Sigmoid colon (tissue), 7 donors: Measurements from ENCODE around the gene ZNF280C. TPM values are rescaled to one million over a fixed set of nuclear protein-coding genes. Genes with fewer than 3 reads are reported as not detected.

Source experiments
- DNase-seq: peaks from one replicate; pipeline ENCODE4 v3.0.0-alpha.2; 2019
- H3K27ac ChIP-seq, 4 donors: fragments of 200-600 bp; sonication (generic); one replicate each; pipeline ENCODE4 v1.5.1; 2016 to 2019; ENCODE audit warnings: mild to moderate bottlenecking in 1 of 4
- H3K27me3 ChIP-seq, 3 donors: fragments of 200-600 bp; sonication (generic); one replicate each; pipeline ENCODE4 v1.5.1; 2019; ENCODE audit warnings: mild to moderate bottlenecking in 1 of 3
- H3K36me3 ChIP-seq, 4 donors: fragments of 200-600 bp; sonication (generic); one replicate each; pipeline ENCODE4 v1.5.1; 2016 to 2019
- H3K4me1 ChIP-seq, 4 donors: fragments of 200-600 bp; sonication (generic); one replicate each; pipeline ENCODE4 v1.5.1; 2017 to 2019
- H3K4me3 ChIP-seq, 4 donors: fragments of 200-600 bp; sonication (generic); one replicate each; pipeline ENCODE4 v1.5.1; 2017 to 2019; ENCODE audit warnings: mild to moderate bottlenecking in 2 of 4, moderate library complexity in 1 of 4
- H3K9me3 ChIP-seq, 4 donors: fragments of 200-600 bp in 3 of 4; sonication (generic) in 3 of 4; one replicate each; pipeline versions ENCODE4 v1.5.1 to v1.6.1; 2013 to 2019
- EP300 ChIP-seq, 4 donors: sonication (generic); formaldehyde crosslinking; IDR thresholded peaks; one replicate each; pipeline ENCODE4 v1.6.1; 2017; ENCODE audit warnings: antibody characterized with exemption in 4 of 4
- POLR2A ChIP-seq, 2 donors: fragments of 450-650 bp; IDR thresholded peaks; one replicate each; pipeline ENCODE4 v1.6.1; 2016; ENCODE audit warnings: antibody characterized with exemption in 2 of 2, mild to moderate bottlenecking in 2 of 2, moderate library complexity in 2 of 2
- POLR2AphosphoS5 ChIP-seq, 4 donors: sonication (generic); formaldehyde crosslinking; IDR thresholded peaks; one replicate each; pipeline ENCODE4 v1.6.1; 2017; ENCODE audit warnings: antibody characterized with exemption in 4 of 4
- WGBS, 2 donors: extraction: QIAGEN DNeasy Blood & Tissue Kit; methylation state at CpG; one replicate each; pipeline ENCODE4 v1.1.7; 2013; 5-methylcytosine and 5-hydroxymethylcytosine counted together
- intact Hi-C: fragments of 100-400 bp; cut with DNase I; formaldehyde crosslinking; loops from one replicate; pipeline ENCODE4 v1.15.1; 2023
- polyA plus RNA-seq, 3 donors: library from polyadenylated mRNA; stranded (reverse); fragments of 200-250 nt; gene quantifications; one replicate each; pipeline ENCODE4 v1.2.3, GENCODE V29; 2013
- total RNA-seq, 4 donors: library from RNA; depleted of rRNA; stranded (reverse); fragments of >200 nt; gene quantifications; one replicate each; pipeline ENCODE4 v1.1.0, GENCODE V29; 2016
- TF ChIP-seq, protein P1 (sequence below), 4 experiments: fragments of 450-650 bp in 3 of 4; fragments of 200-600 bp in 1 of 4; IDR thresholded peaks; one replicate each; pipeline ENCODE4 v1.5.1; 2016 to 2019; ENCODE audit warnings: antibody characterized with exemption in 4 of 4, mild to moderate bottlenecking in 3 of 4, moderate library complexity in 2 of 4
- donor health status: healthy with polysubstance abuse.
- donor health status: Bipolar disorder and iron deficiency.
- donor health status: healthy.

Gene ZNF280C
- total and polyA plus RNA-seq, 7 donors, result under 0.01 to 6.4 (median 5.3) TPM

DNA sequence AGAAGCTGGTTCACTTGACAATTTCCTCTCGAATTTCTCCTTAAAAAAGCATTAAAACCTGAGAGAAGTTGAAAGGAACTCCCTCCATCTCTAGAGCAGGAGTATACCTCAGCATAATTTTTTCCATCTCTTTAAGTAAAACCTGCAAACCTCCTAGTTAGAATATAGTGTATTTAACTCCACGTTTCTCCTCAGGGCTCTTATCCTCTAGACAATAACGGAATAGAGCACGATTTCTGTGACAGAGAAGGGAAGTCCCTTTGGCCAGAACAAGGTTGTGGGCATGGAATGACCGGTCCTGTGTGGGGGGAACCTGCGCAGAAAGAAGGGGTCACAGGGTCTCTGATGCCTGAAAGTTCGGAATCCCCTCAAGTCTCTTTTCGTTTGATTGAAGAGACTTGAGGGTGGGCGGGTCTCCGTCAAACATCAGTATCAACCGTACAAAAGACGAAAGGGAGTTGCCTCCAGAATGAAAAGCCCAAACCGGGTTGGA lies 697 bp downstream of the ZNF280C start:
- H3K27ac ChIP-seq, result peak overlapping the region; percentile 76 to 85 (median 82)
- H3K36me3 ChIP-seq, result no peaks in the 10 kb centered on the region
- H3K9me3 ChIP-seq, result no peaks in the 10 kb centered on the region
- H3K4me1 ChIP-seq, result peaks cover 0 to 8% (median 3%) of the 10 kb centered on the region in 4 donors
- intact Hi-C loops, result loop anchor here (5.0 kb wide), 1 partner anchor 74 kb away; no protein-coding TSS in a partner anchor
- 0 to 1% methylated on average over 13 of the region's 13 CpGs for WGBS, 2 donors
- H3K27me3 ChIP-seq, result no peaks in the 10 kb centered on the region
- TF ChIP-seq POLR2A (IDR thresholded peaks at IDR 0.05) (no peak), EP300 (IDR thresholded peaks at IDR 0.05) (no peak), POLR2AphosphoS5 (IDR thresholded peaks at IDR 0.05) (no peak)
- TF ChIP-seq, protein P1, sequence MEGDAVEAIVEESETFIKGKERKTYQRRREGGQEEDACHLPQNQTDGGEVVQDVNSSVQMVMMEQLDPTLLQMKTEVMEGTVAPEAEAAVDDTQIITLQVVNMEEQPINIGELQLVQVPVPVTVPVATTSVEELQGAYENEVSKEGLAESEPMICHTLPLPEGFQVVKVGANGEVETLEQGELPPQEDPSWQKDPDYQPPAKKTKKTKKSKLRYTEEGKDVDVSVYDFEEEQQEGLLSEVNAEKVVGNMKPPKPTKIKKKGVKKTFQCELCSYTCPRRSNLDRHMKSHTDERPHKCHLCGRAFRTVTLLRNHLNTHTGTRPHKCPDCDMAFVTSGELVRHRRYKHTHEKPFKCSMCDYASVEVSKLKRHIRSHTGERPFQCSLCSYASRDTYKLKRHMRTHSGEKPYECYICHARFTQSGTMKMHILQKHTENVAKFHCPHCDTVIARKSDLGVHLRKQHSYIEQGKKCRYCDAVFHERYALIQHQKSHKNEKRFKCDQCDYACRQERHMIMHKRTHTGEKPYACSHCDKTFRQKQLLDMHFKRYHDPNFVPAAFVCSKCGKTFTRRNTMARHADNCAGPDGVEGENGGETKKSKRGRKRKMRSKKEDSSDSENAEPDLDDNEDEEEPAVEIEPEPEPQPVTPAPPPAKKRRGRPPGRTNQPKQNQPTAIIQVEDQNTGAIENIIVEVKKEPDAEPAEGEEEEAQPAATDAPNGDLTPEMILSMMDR (IDR thresholded peaks at IDR 0.05), result no peak
- no peak for DNase-seq
- peak overlapping the region; percentile 38 to 67 (median 61) for H3K4me3 ChIP-seq

DNA sequence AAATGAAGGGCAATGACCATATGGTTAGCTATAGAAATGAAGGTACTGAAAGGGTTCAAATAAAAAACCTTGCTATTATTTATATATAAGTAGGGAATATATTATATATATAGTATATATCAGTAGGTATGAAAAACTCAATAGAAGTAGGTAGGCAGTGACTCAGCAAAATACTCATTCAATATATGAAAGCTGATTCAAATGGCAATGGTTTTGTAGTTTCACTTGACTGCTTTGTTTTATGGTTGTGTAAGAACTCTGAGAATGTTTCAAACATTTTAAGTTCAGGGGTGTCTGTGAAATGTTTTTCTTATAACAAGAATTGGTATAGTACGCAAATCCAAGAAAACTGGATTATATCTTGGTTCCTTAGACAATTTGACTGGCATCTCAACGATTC lies 4.1 kb downstream of the ZNF280C start:
- no peaks in the 10 kb centered on the region for H3K36me3 ChIP-seq
- no peak overlapping the region for H3K4me3 ChIP-seq
- intact Hi-C loops, result no loop called here
- TF ChIP-seq POLR2AphosphoS5 (IDR thresholded peaks at IDR 0.05) (no peak), EP300 (IDR thresholded peaks at IDR 0.05) (no peak), POLR2A (IDR thresholded peaks at IDR 0.05) (no peak)
- TF ChIP-seq, protein P1 (IDR thresholded peaks at IDR 0.05), result no peak
- whole genome bisulfite sequencing, 2 donors, result 90 to 92% methylated on average over 2 of the region's 2 CpGs
- peaks cover 0 to 8% (median 3%) of the 10 kb centered on the region in 4 donors for H3K4me1 ChIP-seq
- H3K27ac ChIP-seq, result no peak overlapping the region
- H3K9me3 ChIP-seq, result no peaks in the 10 kb centered on the region
- no peak for DNase-seq
- H3K27me3 ChIP-seq, result no peaks in the 10 kb centered on the region

DNA sequence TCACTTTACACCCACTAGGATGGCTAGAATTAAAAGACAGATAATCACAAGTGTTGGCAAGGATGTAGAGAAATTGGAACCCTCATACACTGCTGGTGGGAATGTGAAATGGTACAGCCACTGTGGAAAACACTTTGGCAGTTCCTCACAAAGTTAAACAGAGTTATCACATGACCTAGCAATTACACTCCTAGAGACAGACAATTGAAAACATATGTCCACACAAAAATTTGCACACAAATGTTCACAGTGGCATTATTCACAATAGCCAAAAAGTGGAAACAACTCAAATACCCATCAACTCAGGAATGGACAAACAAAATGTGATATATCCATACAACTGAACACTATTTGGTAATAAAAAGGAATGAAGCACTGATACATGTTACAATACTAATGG lies 5.7 kb downstream of the ZNF280C start:
- Histone ChIP-seq H3K27ac (no peak overlapping the region), H3K4me3 (no peak overlapping the region), H3K27me3 (no peaks in the 10 kb centered on the region), H3K36me3 (no peaks in the 10 kb centered on the region), H3K9me3 (no peaks in the 10 kb centered on the region), H3K4me1 (peaks cover 0 to 8% (median 3%) of the 10 kb centered on the region in 4 donors)
- DNase-seq, result no peak
- intact Hi-C loops, result no loop called here
- TF ChIP-seq, protein P1 (IDR thresholded peaks at IDR 0.05), result no peak
- TF ChIP-seq EP300 (IDR thresholded peaks at IDR 0.05), result no peak
- no peak for TF ChIP-seq POLR2A (IDR thresholded peaks at IDR 0.05)
- no peak for TF ChIP-seq POLR2AphosphoS5 (IDR thresholded peaks at IDR 0.05)

DNA sequence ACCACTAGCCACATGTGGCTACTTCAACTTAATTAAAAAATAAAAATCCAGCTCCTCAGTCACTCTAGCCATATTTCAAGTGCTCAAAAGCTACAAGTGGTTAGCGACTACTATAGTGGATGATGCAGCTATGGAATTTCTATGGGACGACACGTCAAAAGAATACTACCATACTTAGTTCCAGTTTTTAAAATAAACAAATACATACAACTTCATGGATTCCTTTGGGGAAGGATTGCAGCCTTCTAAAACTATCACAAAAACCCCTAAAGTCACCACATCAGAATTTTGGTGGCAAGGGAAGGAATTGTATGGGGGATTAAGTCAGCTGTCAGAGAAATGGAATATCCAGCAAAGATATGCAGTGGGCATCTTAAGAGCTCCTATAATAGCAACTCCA lies 6.5 kb downstream of the ZNF280C start:
- Histone ChIP-seq H3K9me3 (no peaks in the 10 kb centered on the region), H3K4me1 (peaks cover 0 to 1% (median 0%) of the 10 kb centered on the region in 4 donors), H3K4me3 (no peak overlapping the region), H3K27me3 (no peaks in the 10 kb centered on the region), H3K27ac (no peak overlapping the region), H3K36me3 (no peaks in the 10 kb centered on the region)
- no peak for TF ChIP-seq POLR2A (IDR thresholded peaks at IDR 0.05)
- TF ChIP-seq EP300 (IDR thresholded peaks at IDR 0.05), result no peak
- TF ChIP-seq, protein P1 (IDR thresholded peaks at IDR 0.05), result no peak
- TF ChIP-seq POLR2AphosphoS5 (IDR thresholded peaks at IDR 0.05), result no peak
- WGBS, 2 donors, result 89 to 92% methylated on average over 3 of the region's 3 CpGs
- intact Hi-C loops, result no loop called here
- no peak for DNase-seq
